A673 (cell line): ENCODE measurements around the gene GPR89A. TPM values are rescaled to one million over a fixed set of nuclear protein-coding genes. Genes with fewer than 3 reads are reported as not detected.

ENCODE experiments used
- BruUV-seq: library from RNA; stranded (reverse); fragments of 400-500 nt; replicated peaks from 2 replicates; lab custom pipeline; 2021; lab: Mats Ljungman, UMichigan
- CTCF ChIA-PET: fragments of 300-600 bp; sonication (Branson Sonifier 250); formaldehyde crosslinking; loops from one replicate; lab custom pipeline; 2022; ENCODE audit warnings: antibody characterized with exemption; lab: Charles Lee
- POLR2A ChIA-PET: fragments of 300-600 bp; sonication (Branson Sonifier 250); formaldehyde crosslinking; loops from one replicate; lab custom pipeline; 2022; ENCODE audit warnings: antibody characterized with exemption; ENCODE audit not compliant: low non-redundant PET; lab: Charles Lee
- DNase-seq: peaks from one replicate; pipeline ENCODE4 v3.0.0-alpha.2; 2015; ENCODE audit warnings: low spot score
- H3K27ac ChIP-seq: fragments of 200-600 bp; sonication (generic); 2 replicates; pipeline ENCODE4 v1.5.1; 2016; ENCODE audit warnings: mixed run types, low read depth, mild to moderate bottlenecking, mixed read lengths, antibody characterized with exemption, low read length; ENCODE audit not compliant: poor library complexity, severe bottlenecking
- H3K27me3 ChIP-seq: fragments of 200-600 bp; sonication (generic); replicated peaks from 2 replicates; pipeline ENCODE4 v1.6.1; 2017; ENCODE audit warnings: mixed run types, low read depth, mild to moderate bottlenecking, mixed read lengths, antibody characterized with exemption, low read length; ENCODE audit not compliant: insufficient read depth, poor library complexity
- H3K36me3 ChIP-seq: fragments of 200-600 bp; sonication (generic); 2 replicates; pipeline ENCODE4 v1.6.1; 2016; ENCODE audit warnings: mixed run types, mild to moderate bottlenecking, mixed read lengths, antibody characterized with exemption, low read length; ENCODE audit not compliant: insufficient read depth, poor library complexity, severe bottlenecking
- H3K4me1 ChIP-seq: fragments of 200-600 bp; sonication (generic); 2 replicates; pipeline ENCODE4 v1.6.1; 2017; ENCODE audit warnings: mixed run types, mild to moderate bottlenecking, mixed read lengths, antibody characterized with exemption, low read length; ENCODE audit not compliant: insufficient read depth, poor library complexity, severe bottlenecking
- H3K4me3 ChIP-seq: fragments of 200-600 bp; sonication (generic); 2 replicates; pipeline ENCODE4 v1.5.1; 2016; ENCODE audit warnings: low read depth, mixed run types, mild to moderate bottlenecking, mixed read lengths, low read length; ENCODE audit not compliant: poor library complexity, severe bottlenecking
- H3K9me3 ChIP-seq: fragments of 200-600 bp; sonication (generic); 2 replicates; pipeline ENCODE4 v1.6.1; 2016; ENCODE audit warnings: mixed run types, low read depth, mild to moderate bottlenecking, mixed read lengths, antibody characterized with exemption, low read length; ENCODE audit not compliant: poor library complexity, severe bottlenecking
- CTCF ChIP-seq: fragments of 300-800, 200-600 bp; sonication (generic); conservative IDR thresholded peaks from 2 replicates; pipeline ENCODE4 v1.5.1; 2017; ENCODE audit warnings: low read depth, mild to moderate bottlenecking, antibody characterized with exemption, low read length, moderate library complexity, mixed read lengths
- EZH2 ChIP-seq: fragments of 200-600 bp; sonication (generic); IDR thresholded peaks from 2 replicates; pipeline ENCODE4 v1.6.1; 2017; ENCODE audit warnings: borderline replicate concordance, low read depth, mild to moderate bottlenecking, mixed read lengths, antibody characterized with exemption, low read length; ENCODE audit not compliant: poor library complexity, severe bottlenecking
- intact Hi-C: fragments of 100-400 bp; cut with micrococcal nuclease; formaldehyde crosslinking; loops from one replicate; pipeline ENCODE4 v1.10.0; 2022; ENCODE audit not compliant: unreplicated experiment
- total RNA-seq: library from RNA; stranded (reverse); gene quantifications from 2 replicates; pipeline ENCODE4 v1.2.3, GENCODE V29; 2021

GPR89A gene
- total RNA-seq, 1 experiment from 2014 or later: 31.3 TPM

GRCh38 chr1:145706086-145706664 is 98.4 kb downstream of the GPR89A start:
- Histone ChIP-seq H3K4me3 (no peak overlapping the region), H3K4me1 (no peaks in the 10 kb centered on the region), H3K27me3 (no peaks in the 10 kb centered on the region), H3K9me3 (no peaks in the 10 kb centered on the region), H3K27ac (no peak overlapping the region), H3K36me3 (no peaks in the 10 kb centered on the region)
- ChIA-PET CTCF (no interaction called here), POLR2A (no interaction called here)
- intact Hi-C loops: no loop called here
- TF ChIP-seq CTCF: no peak
- no peak for DNase-seq
- BruUV-seq: no TSS peak

GRCh38 chr1:145707183-145707867 is 99.5 kb downstream of the GPR89A start, which contains the start of gene PDZK1:
Gene PDZK1 (minus strand): TSS chr1:145707368. CDS start chr1:145688021, 19,347 bp downstream.
- no TSS peak for BruUV-seq
- H3K27ac ChIP-seq: no peak within 1 kb of the TSS
- POLR2A ChIA-PET: no interaction called here
- H3K36me3 ChIP-seq: no peaks in the 10 kb centered on the region
- CTCF ChIA-PET: no interaction called here
- TF ChIP-seq CTCF (no peak), EZH2 (no peak)
- no peaks in the 10 kb centered on the region for H3K9me3 ChIP-seq
- no peak within 1 kb of the TSS for H3K4me3 ChIP-seq
- DNase-seq: no peak
- intact Hi-C loops: no loop called here
- no peaks in the 10 kb centered on the region for H3K4me1 ChIP-seq
- no peaks in the 10 kb centered on the region for H3K27me3 ChIP-seq

- H3K9me3 ChIP-seq: no peaks in the 10 kb centered on the region
- no TSS peak for BruUV-seq
- H3K4me3 ChIP-seq: no peak overlapping the region
- no peak for TF ChIP-seq CTCF
- TF ChIP-seq EZH2: no peak
- CTCF ChIA-PET: interaction anchor here (0.6 kb wide), 1 partner anchor 95 kb away, joined by 3 read pairs; no protein-coding TSS in a partner anchor
- intact Hi-C loops: no loop called here
- no peak overlapping the region for H3K27ac ChIP-seq
- no peak for DNase-seq
- POLR2A ChIA-PET: no interaction called here
- H3K4me1 ChIP-seq: no peaks in the 10 kb centered on the region
- no peaks in the 10 kb centered on the region for H3K27me3 ChIP-seq
- H3K36me3 ChIP-seq: no peaks in the 10 kb centered on the region
These were observed 100.3 kb downstream of the GPR89A start for GRCh38 chr1:145708063-145708462.
